Measurements from ENCODE around the gene SIDT1. TPM values are rescaled to one million over a fixed set of nuclear protein-coding genes. Genes with fewer than 3 reads are reported as not detected.

SIDT1 gene
- total RNA-seq, 1 donor from 2014 or later = not detected

GRCh38 chr3:113659101-113659541, 126.8 kb downstream of the SIDT1 start:
- peaks cover 32 to 82% of the 10 kb centered on the region in 2 donors for H3K36me3 ChIP-seq
- no peak overlapping the region for H3K27ac ChIP-seq
- no peaks in the 10 kb centered on the region for H3K27me3 ChIP-seq
- no peaks in the 10 kb centered on the region for H3K9me3 ChIP-seq
- no peak for DNase-seq (ENCODE audit: low spot score in 2 of 2)
- H3K4me3 ChIP-seq = no peak overlapping the region
- intact Hi-C loops (cut with DNase I) = no loop called here
- H3K4me1 ChIP-seq = no peaks in the 10 kb centered on the region
- no peak for TF ChIP-seq CTCF (IDR thresholded peaks at IDR 0.05)

- Histone ChIP-seq H3K4me1 (no peaks in the 10 kb centered on the region), H3K4me3 (no peak overlapping the region), H3K27me3 (no peaks in the 10 kb centered on the region), H3K27ac (no peak overlapping the region), H3K36me3 (peaks cover 39 to 88% of the 10 kb centered on the region in 2 donors), H3K9me3 (no peaks in the 10 kb centered on the region)
- DNase-seq (ENCODE audit: low spot score in 2 of 2) = no peak
- no peak for TF ChIP-seq CTCF (IDR thresholded peaks at IDR 0.05)
- intact Hi-C loops (cut with DNase I) = no loop called here
Measured at GRCh38 chr3:113659996-113660395, 127.6 kb downstream of the SIDT1 start.

GRCh38 chr3:113660458-113660857, 128.1 kb downstream of the SIDT1 start:
- DNase-seq (ENCODE audit: low spot score in 2 of 2) = no peak
- no peaks in the 10 kb centered on the region for H3K9me3 ChIP-seq
- H3K4me3 ChIP-seq = no peak overlapping the region
- intact Hi-C loops (cut with DNase I) = no loop called here
- H3K27ac ChIP-seq = no peak overlapping the region
- no peak for TF ChIP-seq CTCF (IDR thresholded peaks at IDR 0.05)
- no peaks in the 10 kb centered on the region for H3K4me1 ChIP-seq
- H3K36me3 ChIP-seq = peaks cover 39 to 89% of the 10 kb centered on the region in 2 donors
- H3K27me3 ChIP-seq = no peaks in the 10 kb centered on the region

- Histone ChIP-seq H3K4me3 (no peak overlapping the region), H3K9me3 (no peaks in the 10 kb centered on the region), H3K27ac (no peak overlapping the region), H3K27me3 (no peaks in the 10 kb centered on the region), H3K36me3 (peaks cover 39 to 89% of the 10 kb centered on the region in 2 donors), H3K4me1 (no peaks in the 10 kb centered on the region)
- DNase-seq (ENCODE audit: low spot score in 2 of 2) = no peak
- TF ChIP-seq CTCF (IDR thresholded peaks at IDR 0.05) = no peak
- intact Hi-C loops (cut with DNase I) = no loop called here
Measured at GRCh38 chr3:113660896-113661295, 128.5 kb downstream of the SIDT1 start.

GRCh38 chr3:113662824-113663223, 130.5 kb downstream of the SIDT1 start:
- no peak for TF ChIP-seq CTCF (IDR thresholded peaks at IDR 0.05)
- intact Hi-C loops (cut with DNase I) = no loop called here
- Histone ChIP-seq H3K4me1 (no peaks in the 10 kb centered on the region), H3K27me3 (no peaks in the 10 kb centered on the region), H3K36me3 (peaks cover 43 to 75% of the 10 kb centered on the region in 2 donors), H3K27ac (no peak overlapping the region), H3K9me3 (no peaks in the 10 kb centered on the region), H3K4me3 (no peak overlapping the region)
- no peak for DNase-seq (ENCODE audit: low spot score in 2 of 2)

- no peak overlapping the region for H3K27ac ChIP-seq
Measured at GRCh38 chr3:113663324-113663750, 131.0 kb downstream of the SIDT1 start.

More at GRCh38 chr3:113663324-113663750, 131.0 kb downstream of the SIDT1 start:
- intact Hi-C loops (cut with DNase I) = no loop called here
- Histone ChIP-seq H3K4me1 (no peaks in the 10 kb centered on the region), H3K27me3 (no peaks in the 10 kb centered on the region), H3K36me3 (peaks cover 43 to 72% of the 10 kb centered on the region in 2 donors), H3K4me3 (no peak overlapping the region), H3K9me3 (no peaks in the 10 kb centered on the region)
- DNase-seq (ENCODE audit: low spot score in 2 of 2) = no peak
- no peak for TF ChIP-seq CTCF (IDR thresholded peaks at IDR 0.05)

All from ascending aorta (tissue), 2 donors.